ENCODE data around the gene KIF26B.
"Not testable (repeated sequence)": the region's sequence is repeated elsewhere in the genome, so short reads cannot be mapped to it uniquely, and the experiment has no call there.

Gene KIF26B

DNA sequence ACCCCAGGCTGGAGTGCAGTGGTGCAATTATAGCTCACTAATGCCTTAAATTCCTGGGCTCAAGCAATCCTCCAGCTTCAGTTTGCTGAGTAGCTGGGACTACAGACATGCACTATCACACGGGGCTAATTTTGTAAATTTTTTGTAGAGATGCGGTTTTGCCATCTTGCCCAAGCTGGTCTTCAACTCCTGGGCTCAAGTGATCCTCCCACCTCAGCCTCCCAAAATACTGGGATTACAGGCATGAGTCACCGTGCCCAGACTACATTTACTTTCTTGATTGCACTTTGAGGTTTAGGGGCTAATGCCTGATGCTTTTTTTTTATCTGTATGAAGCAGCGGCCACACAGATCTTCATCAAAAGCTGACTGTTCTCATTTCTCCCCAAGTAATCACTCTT lies 124.6 kb downstream of the KIF26B start:
- DNase-seq (ENCODE audit: low read depth), result no peak

DNA sequence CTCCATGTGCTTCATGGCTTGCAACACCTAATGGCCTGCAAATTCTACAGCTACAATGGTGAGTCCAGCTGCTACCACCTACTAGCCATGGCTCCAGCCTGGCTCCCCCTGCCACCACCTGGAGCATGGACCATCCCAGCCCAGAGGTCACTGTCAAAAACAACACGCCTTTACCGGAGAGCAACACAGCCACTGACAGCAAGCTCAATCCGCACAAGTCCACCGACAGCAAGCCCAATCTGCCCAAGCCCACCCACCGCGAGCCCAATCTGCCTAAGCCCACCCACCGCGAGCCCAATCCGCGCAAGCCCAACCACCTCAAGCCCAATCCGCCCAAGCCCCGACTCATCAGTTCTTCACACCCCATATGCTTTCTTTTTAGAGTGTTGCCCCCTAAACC lies 128.2 kb downstream of the KIF26B start:
- no peak for DNase-seq (ENCODE audit: low read depth)

DNA sequence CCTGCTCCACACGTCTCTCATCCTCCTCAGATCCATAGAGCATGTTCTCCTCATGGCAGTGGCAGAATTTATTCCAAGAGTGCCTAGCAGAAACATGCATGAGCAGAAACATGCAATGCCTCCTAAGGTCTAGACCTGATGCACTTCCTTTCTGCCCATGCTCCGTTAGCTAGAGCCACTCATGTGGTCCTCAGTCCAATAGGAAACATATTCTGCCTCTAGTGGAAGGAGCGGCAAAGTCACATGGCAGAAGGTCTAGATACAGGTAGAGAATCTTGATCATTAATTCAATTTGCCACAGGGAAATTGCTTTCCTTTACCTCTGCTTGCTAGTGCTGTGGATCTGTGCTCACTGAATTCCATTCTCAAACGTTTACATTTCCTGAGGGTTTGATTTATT lies 130.4 kb downstream of the KIF26B start:
- DNase-seq (ENCODE audit: low read depth), result no peak

DNA sequence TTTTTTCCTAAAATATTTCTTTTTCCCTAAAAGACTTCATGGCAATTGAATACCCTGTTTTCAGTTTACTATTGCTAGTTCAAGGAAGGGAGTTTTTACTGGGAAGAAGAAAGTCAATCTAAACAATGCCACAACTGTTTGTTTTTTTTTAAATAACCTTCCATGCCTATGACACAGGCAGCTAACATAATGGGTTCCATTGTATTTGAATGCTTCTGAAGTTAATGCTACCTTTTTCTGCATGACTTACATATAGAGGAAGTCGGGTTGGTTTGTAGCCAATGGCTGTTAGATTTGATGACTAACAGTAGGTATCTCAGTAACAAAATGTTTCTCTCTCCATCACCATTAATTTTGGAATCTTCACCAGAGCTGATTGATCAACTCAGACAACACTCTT lies 134.0 kb downstream of the KIF26B start:
- no peak for DNase-seq (ENCODE audit: low read depth)

DNA sequence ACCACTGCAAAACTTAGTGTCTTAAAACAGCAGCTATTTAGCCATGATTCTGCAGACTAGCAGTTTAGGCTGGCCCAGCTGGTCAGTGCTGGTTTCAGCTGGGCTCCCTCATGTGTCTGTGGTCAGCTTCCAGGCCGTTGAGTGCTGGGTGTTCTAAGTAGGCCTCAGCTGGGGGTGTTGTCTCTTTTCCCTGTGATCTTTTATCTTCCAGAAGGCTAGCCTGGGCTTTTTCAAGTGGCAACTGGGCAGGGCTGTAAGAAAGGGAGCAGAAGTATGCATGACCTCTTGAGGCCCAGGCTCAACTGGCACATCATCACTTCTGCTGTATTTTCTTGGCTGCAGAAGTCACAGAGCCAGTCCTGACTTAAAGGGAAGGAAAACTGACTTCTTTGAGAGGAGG lies 136.1 kb downstream of the KIF26B start:
- no peak for DNase-seq (ENCODE audit: low read depth)

DNA sequence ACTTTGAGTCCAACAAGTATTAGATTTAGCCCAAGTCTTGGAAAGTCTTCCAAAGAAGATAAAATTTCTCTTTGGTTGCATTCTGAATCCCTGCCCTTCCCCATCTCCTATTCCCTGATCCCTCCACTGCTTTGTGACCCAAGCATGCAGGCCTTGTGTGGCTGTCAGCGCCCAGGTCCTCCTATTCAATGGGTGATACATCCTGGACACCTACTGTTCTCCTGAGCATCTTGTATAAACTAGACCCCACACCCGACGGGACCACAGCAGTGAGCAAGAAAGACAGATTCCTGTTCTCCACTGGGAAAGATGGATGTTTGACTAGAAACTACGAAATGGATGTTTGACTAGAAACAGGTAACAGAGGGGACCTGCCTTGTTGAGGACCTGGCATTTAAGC lies 136.6 kb downstream of the KIF26B start:
- no peak for DNase-seq (ENCODE audit: low read depth)

DNA sequence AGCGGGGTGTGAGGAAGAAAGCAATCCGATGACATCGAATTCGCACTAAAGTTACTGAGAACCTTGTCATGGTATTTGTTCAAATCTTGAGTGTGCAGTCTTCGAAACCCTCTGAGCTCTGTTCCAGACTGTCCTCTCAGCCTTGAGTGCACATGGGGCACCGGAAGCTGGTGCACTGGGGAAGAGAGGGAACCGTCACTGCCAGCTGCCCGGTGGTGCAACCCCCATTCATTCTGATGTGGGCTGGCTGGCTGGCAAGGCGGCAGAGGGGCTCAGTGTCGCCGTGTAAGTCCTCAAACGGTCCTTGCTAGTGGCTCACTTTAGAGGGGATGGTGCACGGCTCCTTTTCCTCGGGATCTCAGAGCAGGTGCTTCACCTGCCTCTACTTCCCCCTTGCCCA lies 137.4 kb downstream of the KIF26B start:
- DNase-seq (ENCODE audit: low read depth), result no peak

DNA sequence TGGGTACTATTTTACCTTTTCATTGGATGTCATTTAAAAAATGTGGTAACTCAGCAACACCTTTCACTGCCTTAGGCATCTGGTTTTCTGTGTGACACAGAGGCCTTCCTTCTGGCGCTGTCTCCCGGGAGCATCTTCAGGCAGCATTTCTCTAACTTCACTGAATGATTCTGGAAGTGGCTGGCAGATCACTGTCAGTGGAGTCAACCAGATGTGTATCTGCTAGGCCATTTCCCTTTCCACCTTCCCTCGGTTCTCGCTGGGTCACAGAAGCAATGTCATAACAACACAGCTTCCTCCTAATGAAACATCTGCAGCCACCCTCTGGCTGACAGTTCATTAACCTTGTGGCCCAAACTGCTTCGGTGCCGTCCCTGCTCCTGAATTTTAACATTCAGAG lies 137.8 kb downstream of the KIF26B start:
- DNase-seq (ENCODE audit: low read depth), result no peak

DNA sequence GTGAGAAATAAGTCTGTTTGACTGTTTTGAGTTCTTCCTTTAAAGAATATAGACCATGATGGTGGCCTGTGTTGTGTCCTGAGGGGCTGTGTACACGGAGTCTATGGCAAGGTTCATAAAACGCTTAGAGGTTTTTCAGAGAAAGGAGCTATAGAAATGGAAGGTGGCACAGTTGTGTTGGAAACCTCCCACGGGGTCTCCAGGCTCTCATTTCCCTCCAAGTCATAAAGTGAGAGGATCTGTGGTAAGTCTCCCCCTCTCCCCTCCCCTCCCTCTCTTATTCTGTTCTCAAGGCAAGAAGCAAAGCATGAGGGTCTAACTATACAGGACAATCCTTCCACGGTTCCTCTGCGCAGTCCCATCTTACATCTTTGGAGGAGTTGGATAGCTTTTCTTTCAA lies 139.2 kb downstream of the KIF26B start:
- DNase-seq (ENCODE audit: low read depth), result no peak

DNA sequence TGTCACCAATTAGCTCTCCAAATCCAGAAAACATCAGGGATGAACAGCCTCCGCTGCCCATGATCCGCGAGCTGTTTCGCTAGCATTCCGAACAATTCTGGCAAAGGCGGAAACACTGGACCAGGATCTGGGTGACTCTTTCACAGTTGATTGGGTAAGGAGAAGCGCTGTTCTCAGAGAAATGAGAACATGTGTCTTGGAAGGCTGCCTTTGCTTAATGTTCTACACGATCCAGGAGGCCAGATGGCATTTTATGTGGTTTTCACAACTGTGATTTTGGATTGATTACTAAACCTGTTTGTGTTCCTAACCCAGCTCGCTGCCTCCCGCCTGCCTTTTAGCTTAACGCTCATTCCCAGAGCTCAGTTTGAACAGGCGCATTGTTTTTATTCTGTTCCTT lies 144.0 kb downstream of the KIF26B start:
- DNase-seq (ENCODE audit: low read depth), result no peak

DNA sequence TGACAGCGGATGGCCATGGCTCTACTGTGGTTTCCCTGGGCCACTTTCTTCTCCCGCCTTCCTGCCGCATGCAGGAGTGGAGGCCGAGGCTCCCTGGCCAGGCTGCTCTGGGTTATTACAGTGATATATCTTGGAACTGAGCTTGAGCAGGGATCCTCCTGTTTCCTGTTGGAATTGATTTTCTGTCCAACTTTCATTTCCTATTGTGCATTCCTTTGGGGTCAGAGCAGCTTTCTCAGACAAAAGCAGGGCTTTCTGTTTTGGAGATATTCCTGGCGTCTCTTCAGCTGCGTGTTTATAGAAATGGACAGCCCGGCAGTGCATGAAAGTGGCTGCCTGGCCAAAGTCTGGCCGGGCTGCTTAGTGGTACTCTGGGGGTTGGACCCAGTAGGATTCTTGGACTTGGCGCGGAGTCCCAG lies 146.4 kb downstream of the KIF26B start:
- no peak for DNase-seq (ENCODE audit: low read depth)

DNA sequence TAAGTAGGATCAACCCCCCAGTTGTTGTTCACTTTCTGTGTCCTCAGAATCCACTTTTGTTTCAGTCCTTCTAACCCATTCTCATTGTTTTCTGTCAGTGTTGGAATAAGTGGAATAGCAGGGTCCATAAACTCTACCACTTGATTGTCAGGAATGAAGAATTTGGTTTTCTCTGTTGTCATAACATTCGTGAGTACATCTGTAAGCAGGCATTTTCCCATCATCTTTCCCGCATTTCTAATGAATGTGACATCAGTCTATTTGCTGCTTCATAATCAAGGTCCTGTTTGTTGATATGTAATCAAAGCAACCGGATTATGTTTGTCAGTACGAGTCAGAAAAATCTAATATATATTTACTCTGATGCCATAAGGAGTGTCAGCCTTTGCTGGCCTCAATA lies 147.1 kb downstream of the KIF26B start:
- DNase-seq (ENCODE audit: low read depth), result no peak

DNA sequence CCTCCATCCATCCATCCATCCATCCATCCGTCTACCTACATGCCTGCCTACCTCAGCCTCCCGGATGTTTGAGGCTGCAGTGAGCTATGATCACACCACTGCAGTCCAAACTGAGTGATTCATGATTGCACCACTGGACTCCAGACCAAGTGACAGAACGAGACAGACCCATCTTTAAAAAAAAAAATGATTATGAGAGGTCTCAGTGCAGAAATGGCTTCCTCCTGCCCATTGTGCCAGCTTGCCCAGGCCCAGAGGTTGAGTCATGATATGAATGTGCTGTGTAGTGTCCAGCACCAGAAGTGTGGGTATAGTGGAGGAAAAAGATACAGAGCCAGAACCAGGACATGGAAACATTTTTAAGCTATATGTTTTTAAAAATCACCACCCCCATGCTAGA lies 149.9 kb downstream of the KIF26B start:
- no peak for DNase-seq (ENCODE audit: low read depth)

DNA sequence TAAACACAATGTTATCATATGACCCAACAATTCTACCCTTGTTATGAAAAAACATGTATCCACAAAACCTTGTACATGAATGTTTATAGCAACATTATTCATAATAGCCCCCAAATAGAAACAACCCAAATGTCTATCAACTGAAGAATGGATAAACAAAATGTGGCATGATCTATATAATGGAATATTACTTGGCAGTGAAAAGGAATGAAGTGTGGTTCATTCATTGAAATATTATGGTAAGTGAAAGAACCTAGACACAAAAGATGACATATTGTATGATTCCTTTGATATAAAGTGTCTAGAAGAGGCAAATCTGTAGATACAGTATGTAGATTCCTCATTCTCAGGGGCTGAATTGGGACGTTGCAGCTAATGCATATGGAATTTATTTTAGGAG lies 151.2 kb downstream of the KIF26B start:
- DNase-seq (ENCODE audit: low read depth), result no peak

DNA sequence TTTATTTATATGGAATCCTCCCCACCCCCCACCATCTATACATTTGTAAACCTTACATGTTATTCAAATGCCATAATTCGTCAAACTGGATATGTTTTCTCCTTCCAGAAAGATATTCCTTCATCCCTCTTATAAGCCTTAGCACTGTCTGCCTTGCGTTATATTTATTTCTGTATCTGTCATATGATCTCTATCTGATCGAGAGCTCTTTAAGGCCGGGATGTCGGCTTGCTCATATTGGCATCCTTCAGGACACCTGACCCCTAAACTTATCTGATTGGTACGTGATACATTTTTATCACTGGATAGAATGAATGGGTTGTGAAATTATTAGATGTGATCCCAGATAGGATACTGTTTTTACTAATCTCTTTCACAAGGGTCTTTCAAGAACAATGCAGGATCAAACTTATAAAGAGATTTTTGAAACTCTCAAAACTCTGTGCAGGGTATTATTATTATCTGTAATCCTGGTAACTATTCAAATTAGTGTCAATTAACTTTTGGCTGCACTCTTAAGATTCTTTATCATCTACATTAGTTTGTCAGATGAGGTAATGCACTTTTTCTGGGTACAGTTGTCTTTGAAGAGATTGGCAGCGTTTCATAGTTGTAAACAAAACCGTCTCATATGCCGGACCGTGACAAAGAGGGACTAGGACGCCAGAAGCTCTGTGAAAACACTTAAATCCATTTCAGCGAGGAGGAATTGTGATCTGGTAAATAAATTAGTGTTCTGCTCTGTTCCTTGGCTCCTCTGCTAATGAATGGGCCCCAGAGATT lies 152.0 kb downstream of the KIF26B start:
- DNase-seq (ENCODE audit: low read depth), result no peak

DNA sequence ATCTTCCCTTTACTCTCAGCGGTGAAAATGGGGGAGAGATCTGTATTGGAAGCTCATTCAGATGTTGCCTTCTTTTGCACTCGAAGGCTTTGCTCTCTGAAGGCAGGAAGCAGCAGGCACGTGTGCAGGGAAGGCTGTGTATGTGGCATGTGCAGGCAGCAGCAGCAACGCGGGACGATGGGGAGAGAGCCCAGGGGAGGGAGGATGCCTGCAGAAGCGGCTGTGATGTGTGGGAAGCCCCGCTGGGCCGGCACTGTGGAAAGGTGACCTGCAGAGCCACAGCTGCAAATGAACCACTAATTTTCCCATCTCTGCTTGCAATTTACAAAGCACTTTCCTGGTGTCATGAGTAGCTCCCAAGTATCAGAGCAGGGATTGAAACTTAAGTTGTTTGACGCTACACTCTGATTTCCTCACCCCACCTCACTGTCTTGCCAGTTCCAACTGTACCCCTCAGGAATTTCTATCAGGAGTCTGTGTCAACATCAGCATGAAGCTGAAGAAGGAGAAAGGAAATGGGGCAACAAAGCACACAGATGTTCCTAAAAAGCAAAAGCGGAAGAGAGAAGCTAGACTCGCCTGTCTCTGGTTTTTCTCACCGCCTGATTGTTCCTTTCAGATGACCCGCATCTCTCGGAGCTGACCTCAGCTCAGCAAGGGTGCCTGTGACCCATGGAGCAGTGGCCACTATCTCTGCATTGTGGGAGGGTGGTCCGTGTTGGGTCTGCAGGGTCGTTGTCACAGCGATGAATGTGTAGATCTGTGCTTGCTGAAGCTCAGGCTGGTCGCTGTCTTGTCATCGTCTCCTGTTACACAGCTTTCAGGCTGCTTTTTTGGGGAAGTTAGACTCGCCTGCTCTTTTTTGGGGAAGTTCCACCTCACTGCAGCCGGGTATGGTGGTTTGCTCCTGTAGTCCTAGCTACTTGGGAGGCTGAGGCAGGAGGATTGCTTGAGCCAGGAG lies 156.1 kb downstream of the KIF26B start:
- no peak for DNase-seq (ENCODE audit: low read depth)

DNA sequence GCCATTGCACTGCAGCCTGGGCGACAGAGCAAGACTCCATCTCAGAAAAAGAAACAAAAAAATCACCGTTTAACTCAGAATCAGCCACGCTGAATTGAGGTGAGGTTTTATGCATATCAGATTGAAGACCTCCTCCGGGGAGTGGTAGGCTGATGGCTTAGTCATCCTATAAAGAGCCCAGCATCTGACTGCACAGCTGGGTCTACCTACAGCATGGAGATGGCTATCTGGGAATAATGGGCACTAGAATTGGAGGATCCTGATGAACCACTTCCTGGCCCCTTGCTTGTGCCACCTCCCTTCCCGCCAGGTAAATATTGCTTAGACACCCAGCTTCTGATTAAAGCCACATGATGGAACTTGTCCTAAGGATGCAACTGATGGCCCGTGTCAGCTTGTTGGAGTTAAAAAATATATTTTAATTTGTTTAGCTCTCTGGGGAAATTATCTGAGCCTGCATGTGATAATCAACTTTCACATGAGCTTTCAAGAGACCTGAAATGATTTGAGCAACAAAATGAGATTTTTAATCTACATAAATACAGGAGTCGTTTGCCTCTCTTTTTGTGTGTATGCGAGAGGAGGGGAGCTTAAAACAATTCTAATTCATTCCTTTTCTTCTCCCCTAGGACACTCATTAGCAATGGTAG lies 157.2 kb downstream of the KIF26B start:
- DNase-seq (ENCODE audit: low read depth), result no peak

DNA sequence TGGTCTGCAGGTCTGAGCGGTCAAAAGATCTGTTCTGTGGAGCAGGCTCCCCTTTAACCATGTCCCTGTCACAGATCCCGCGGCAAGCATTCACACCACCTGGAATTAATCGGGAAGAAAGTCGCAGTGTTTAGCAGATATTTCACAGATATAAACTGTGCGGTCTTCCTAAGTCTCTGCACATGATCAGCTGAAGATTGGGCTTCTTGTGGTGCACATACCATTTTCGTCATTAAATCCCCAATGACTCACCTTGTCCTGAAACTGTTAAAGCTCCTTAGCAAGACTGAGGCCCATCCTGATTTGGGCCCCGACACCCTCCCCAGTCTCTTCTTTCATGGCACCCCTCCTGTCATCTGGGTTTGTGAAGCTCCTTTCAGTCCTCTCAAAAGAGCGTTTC lies 158.8 kb downstream of the KIF26B start:
- DNase-seq (ENCODE audit: low read depth), result no peak

DNA sequence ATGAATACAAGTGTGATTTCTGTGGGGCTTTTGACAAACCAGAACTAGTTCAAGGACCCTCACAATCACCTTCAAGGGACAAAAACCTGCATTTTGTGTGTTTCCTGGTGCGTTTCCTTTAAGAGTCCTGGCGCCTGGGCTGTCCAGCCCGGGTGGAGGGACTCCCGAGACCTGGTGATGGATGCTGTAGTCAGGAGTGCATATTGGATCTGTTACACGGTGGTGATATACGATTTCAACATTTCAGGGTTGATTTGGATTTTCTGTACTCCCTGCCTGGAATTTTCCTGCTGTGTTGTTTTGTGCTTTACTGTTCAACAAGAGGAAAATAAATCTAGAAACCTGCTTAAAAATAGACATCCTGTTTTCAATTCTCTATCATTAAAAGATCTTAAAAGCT lies 162.0 kb downstream of the KIF26B start:
- no peak for DNase-seq (ENCODE audit: low read depth)

DNA sequence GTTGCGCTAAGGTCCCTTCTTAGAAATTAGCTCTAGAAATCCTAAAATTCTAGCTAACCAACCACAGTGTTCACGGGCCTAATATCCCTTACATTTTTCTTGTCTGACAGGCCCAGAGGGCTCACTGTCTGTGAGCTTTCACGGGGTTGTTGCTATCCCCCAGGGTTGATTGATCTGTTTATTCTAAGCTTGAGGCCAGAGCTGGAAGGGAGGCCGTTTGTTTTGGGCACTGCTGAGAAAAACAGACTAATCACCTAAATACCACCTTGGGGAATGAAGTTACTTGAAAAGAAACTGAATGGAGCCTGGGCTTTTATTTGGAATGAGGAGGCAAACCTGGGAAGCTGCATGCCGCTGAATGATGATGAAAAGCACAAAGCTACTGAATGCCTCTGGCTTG lies 162.4 kb downstream of the KIF26B start:
- no peak for DNase-seq (ENCODE audit: low read depth)

DNA sequence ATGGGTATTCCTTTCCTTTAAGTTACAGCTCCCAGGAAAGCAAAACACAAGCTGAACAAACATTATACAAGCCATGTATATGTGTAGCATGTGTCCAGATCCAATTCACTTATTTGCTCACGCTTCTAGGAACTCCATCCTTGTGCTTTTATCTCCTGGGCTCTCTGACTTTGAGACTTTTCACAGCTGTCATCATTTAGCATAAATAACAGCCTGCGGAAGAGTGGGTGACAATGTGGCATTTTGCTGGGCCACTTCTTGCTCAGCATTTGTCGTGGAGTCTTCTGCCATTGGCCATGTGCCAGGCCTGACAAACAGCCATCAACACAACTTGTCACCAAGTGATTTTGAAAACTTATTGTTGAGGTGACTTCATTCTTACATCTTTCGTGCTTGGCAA lies 164.3 kb downstream of the KIF26B start:
- DNase-seq (ENCODE audit: low read depth), result no peak

DNA sequence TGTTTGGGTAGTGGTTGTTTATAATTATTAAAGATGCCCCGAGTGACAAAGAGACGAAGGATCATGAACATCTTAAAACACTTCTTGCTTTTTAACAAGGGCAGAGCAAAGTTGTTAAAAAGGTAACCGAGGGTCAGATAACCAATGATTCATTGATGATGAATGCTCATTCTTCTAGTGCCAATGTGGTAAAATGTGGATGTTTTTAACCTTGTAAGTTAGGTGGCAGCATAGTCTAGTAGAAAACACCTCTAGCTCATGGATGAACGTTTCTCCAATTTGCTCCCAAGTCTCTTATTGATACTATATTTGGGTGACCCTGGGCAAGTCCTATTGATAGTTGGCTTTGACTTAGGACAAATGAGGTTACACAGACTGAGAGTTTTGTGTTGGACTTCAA lies 167.9 kb downstream of the KIF26B start:
- DNase-seq (ENCODE audit: low read depth), result no peak

DNA sequence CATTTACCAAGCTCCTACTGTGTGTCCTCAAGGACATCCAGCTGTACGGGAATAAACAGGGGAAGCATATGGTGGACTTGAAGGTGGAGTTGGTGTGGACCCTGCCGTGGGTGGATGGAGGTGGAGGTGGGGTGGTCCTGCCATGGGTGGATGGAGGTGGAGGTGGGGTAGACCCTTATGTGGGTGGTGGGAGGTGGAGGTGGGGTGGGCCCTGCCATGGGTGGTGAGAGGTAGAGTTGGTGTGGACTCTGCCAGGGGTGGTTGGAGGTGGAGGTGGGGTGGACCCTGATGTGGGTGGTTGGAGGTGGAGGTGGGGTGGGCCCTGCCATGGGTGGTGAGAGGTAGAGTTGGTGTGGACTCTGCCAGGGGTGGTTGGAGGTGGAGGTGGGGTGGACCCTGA lies 169.0 kb downstream of the KIF26B start:
- DNase-seq (ENCODE audit: low read depth), result not testable (repeated sequence)
